CD4-positive, alpha-beta T cell treated with Interleukin-17A for 4 hours (primary cell): ENCODE measurements around the gene HSPB6.
A peak's percentile ranks its signal among the peaks of the same experiment; 100 is the strongest.

Experiments used
- DNase-seq: peaks from one replicate; pipeline ENCODE4 v3.0.0-alpha.2; 2020; ENCODE audit warnings: mixed read lengths

Gene HSPB6

GRCh38 chr19:35744430-35745327 is 12.2 kb downstream of the HSPB6 start:
- peak; percentile 96 for DNase-seq

DNA sequence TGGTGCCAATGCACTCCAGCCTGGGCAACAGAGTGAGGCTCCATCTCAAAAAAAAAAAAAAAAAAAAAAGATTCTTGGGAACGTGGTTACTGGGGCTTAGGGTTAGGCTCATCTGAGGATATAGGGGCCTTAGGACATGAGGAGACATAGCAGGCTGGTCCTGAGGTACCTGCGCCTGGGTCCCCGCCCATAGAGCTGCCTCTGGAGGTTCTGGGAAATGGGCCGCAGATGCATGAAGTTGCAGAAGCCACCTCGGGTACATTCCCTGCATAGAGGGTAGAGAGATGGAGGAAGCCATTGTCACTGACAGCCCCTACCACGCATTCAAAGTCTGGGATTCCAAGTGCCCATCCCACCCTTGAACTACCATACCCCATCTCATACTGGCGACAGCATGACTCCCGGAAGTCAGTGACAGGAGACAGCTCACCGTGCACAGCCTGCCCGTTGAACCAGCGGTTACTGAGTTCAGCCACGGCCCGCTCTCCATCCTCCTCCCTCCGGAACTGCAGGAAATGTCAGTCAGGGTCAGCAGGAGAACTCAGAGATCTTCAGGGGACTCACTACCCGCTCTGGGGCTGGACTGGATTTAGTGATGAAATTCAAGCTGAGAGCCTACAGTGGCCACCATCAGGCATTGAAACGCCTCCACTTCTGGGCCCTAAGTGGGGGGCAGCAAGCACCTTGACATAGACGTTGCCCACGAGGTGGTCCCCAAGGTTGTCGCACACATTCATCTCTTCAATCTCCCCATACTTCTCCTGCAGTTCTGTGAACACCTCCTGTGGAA is 13.0 kb downstream of the HSPB6 start:
- no peak for DNase-seq

DNA sequence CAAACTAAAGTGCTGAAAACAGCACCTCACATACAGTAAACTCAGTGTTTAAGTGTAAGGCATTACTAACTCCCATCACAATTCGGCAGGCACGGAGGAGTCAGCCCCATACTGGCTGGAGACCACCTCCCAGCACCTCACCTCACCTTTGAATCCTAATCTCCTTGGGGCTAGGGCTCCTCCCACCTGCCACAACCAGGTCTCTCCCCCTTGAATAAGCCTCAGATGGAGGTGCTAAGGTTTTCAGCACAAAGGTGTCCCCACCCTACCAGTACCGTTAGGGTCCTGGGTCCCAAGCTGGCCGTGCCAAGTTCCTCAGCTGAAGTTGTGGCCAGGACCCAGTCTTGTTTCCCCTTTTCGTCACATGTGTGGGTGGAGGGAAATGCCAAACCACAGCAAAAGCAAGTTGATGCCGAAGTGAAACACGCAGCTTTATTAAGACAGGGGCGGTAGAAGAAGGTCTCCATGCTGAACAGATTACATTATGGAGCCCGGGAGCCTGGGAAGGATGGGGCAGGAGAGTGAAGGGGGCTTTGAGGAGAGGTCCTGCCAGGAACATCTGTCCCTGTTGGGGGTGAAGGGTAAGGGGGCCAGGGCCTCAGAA is 14.6 kb downstream of the HSPB6 start, which contains the start of gene IGFLR1:
IGFLR1 (minus strand) TSS at position 332 of the 604 bp plus-strand sequence. CDS start 1,272 bp downstream, outside the sequence.
- DNase-seq: peak; percentile 74

DNA sequence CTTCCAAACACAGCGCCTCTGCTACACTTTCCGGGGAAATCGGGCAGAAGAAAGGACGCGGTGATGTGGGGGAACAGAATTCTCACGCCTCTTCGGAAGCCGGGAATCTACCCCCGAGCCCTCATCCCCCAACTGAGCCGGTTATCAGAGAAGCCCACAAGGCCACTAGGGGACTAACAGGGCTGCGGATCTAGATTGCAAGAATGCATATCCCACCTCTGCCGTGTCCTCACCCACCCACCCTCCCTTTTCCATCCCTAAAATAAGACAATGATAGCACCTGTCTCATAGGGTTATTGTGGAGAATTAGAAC is 15.7 kb downstream of the HSPB6 start:
- DNase-seq: no peak

DNA sequence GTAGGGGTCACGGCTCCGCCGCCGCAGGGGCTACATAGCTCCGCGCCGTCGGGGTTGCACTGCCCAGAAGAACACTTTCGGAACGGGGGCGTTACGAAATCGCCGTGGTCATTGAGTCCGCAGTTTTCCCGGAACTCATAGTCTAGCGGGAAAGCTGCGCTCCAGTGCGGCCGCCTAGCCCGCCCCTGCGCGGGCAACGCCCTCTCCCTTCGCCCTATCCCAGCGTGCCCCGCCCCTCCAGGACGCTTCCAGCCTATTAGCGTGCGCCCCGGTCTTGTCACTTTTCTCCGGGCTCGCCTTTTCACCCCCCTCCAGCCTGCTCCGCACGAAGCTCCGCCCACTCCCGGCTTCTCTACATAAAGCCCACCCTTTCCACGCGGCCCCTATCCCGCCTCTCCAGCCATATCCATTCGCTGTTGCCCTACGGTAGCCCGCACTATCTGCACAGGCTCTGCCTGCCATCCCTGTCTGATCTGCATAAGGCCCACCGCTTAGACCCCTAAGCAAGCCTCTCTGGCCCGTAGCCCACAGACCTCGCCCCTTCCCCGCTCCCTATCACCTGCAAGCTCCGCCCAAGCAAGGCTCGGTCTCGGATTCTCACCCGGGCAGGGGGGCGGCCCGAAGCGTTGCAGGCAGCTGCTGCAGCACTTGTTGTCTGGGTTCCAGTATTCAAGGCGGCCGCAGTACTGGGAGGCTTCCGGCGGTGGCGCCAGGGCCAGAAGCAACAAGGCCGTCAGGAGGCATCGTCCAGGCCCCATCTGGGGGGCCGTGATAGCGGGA is 16.2 kb downstream of the HSPB6 start:
- peak; percentile 97 for DNase-seq

GRCh38 chr19:35740108-35740422 is 16.8 kb downstream of the HSPB6 start:
- no peak for DNase-seq

DNA sequence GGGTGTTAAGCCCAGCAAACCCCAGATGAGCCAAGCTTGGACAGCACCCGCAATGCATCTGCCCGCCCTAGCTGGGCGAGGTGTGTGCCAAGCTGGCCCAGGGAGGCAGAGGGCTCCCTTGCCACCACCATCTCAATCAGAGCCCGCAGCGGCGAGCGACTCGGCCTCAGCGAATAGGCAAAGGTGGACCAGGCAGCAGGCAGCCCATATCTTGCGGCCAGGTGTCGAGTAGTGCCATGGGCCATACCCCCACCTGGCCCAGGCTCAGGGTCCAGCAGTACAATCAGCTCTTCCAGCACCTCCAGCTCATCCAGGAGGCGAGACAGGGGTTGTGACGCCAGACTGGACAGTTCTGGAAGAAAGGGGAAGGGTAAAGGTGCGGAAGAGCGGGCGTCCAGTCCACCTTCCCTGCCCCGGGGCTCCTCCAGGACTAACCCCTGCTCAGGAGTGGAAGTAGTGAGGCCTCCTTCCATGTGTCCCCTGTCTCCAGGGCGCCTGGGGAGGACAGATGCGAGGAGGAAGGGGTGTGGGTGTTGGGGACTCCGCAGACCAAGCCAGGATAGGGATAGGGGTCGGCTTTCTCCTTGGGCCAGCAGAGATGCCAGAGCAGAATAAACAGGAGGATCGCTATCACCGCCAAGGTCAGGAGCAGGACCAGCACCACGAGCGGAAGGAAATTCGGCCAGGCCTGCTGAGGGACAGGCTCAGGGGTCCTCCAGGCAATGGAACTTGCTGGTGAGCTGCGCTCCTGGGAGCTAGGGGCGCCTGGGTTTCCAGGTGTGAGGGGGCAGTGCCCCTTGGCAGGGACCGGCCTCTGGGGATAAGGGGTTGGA is 17.3 kb downstream of the HSPB6 start:
- DNase-seq: no peak

- DNase-seq: no peak
Observed at GRCh38 chr19:35738887-35739229, 18.0 kb downstream of the HSPB6 start.

DNA sequence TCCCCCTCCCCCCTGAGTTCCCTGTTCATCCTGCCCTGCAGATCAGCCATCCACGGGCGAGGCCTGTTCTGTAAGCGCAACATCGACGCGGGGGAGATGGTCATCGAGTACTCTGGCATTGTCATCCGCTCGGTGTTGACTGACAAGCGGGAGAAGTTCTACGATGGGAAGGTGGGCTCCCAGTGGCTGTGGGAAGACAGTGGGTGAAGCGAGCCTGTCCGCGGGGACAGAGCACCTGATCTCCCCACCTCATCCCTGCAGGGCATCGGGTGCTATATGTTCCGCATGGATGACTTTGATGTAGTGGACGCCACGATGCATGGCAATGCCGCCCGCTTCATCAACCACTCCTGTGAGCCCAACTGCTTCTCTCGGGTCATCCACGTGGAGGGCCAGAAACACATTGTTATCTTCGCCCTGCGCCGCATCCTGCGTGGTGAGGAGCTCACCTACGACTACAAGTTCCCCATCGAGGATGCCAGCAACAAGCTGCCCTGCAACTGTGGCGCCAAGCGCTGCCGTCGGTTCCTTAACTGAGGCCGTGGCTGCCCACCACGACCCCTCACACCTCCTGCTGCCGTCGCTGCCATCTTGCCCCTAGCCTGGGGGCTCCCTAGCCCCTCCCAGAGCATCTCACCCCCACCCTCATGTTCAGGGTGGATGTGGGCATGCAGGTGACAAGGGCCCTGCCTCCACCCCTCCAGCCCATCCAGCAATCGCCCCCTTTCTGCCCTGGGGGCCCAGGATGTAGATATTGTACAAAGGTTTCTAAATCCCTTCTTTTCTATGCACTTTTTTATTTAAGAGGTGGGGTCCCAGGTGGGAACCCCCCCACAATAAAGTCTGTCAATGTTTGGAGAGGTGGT is 18.6 kb downstream of the HSPB6 start:
- DNase-seq: no peak

GRCh38 chr19:35736913-35737886 is 19.6 kb downstream of the HSPB6 start:
- DNase-seq: peak; percentile 40

GRCh38 chr19:35734889-35735288 is 21.9 kb downstream of the HSPB6 start:
- no peak for DNase-seq

DNA sequence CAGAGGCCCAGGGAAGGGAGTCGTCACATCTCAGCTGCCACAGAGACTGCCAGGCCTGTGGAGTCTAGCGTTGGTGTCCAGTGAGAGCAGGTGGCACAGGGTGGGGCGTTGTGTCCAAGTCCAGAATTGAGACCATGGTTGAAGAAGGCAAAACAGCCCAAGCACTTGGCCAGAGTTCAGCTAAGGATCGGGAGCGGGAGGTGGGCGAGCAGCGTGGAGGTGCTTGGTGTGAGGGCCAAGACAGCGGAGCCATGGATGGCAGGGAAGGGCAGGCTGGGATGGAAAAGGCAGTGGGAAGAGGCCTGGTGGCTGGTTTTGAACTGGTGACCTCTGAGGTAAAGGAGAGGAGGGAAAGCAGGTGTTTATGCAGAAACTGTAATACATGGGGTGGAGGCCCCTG is 22.6 kb downstream of the HSPB6 start:
- DNase-seq: no peak

GRCh38 chr19:35733180-35734125 is 23.4 kb downstream of the HSPB6 start:
- no peak for DNase-seq

GRCh38 chr19:35732540-35733179 is 24.2 kb downstream of the HSPB6 start:
- DNase-seq: no peak

DNA sequence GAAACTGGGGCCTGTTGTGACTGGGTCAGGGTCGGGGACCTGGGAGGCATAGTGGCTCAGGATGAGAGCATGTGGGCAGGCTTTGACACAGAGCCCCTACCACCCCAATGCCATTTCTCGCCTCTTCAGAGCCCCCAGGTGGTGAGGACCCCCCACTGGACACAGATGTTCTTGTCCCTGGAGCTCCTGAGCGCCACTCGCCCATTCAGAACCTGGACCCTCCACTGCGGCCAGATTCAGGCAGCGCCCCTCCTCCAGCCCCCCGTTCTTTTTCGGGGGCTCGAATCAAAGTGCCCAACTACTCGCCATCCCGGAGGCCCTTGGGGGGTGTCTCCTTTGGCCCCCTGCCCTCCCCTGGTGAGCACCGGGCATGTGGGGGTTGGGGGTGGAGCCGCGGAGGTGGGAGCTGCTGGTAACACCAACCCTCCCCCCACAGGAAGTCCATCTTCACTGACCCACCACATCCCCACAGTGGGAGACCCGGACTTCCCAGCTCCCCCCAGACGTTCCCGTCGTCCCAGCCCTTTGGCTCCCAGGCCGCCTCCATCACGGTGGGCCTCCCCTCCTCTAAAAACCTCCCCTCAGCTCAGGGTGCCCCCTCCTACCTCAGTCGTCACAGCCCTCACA is 24.9 kb downstream of the HSPB6 start:
- no peak for DNase-seq

GRCh38 chr19:35731353-35731752 is 25.5 kb downstream of the HSPB6 start:
- no peak for DNase-seq

DNA sequence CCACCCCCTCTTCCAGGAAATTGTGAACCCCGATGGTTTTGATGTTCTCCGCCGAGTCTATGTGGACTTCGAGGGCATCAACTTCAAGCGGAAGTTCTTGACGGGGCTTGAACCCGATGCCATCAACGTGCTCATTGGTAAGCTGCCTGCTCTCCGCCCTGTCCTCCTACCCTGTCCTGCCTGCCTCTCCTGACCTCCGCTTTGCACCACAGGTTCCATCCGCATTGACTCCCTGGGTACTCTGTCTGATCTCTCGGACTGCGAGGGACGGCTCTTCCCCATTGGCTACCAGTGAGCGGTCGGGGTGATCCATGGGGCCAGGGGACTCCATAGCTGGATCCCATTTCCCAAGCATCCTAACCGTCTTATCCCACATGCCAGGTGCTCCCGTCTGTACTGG is 26.5 kb downstream of the HSPB6 start:
- no peak for DNase-seq

GRCh38 chr19:35729763-35730162 is 27.1 kb downstream of the HSPB6 start:
- DNase-seq: no peak
